Osteocyte (in vitro differentiated cells): ENCODE measurements around the gene CCKAR. TPM values are rescaled to one million over a fixed set of nuclear protein-coding genes. Genes with fewer than 3 reads are reported as not detected.
"Not testable (repeated sequence)": the region's sequence is repeated elsewhere in the genome, so short reads cannot be mapped to it uniquely, and the experiment has no call there.

Experiments
- DNase-seq: peaks from one replicate; pipeline ENCODE4 v3.0.0; 2021; ENCODE audit warnings: mixed read lengths; ENCODE audit not compliant: unreplicated experiment; ENCODE audit errors: extremely low spot score
- H3K27ac Mint-ChIP-seq: one replicate; pipeline ENCODE4 v1.8.0; 2021; ENCODE audit warnings: mild to moderate bottlenecking, mixed read lengths; ENCODE audit not compliant: unreplicated experiment
- H3K27me3 Mint-ChIP-seq: one replicate; pipeline ENCODE4 v1.8.0; 2021; ENCODE audit warnings: mixed read lengths; ENCODE audit not compliant: unreplicated experiment
- H3K36me3 Mint-ChIP-seq: one replicate; pipeline ENCODE4 v1.8.0; 2021; ENCODE audit warnings: mixed read lengths; ENCODE audit not compliant: unreplicated experiment
- H3K4me1 Mint-ChIP-seq: one replicate; pipeline ENCODE4 v1.8.0; 2021; ENCODE audit warnings: mixed read lengths; ENCODE audit not compliant: unreplicated experiment
- H3K4me3 Mint-ChIP-seq: one replicate; pipeline ENCODE4 v1.8.0; 2021; ENCODE audit warnings: mild to moderate bottlenecking, moderate library complexity, mixed read lengths; ENCODE audit not compliant: unreplicated experiment
- H3K9me3 Mint-ChIP-seq: one replicate; pipeline ENCODE4 v1.8.0; 2021; ENCODE audit warnings: mixed read lengths; ENCODE audit not compliant: unreplicated experiment
- CTCF ChIP-seq: fragments of 200-600 bp; sonication (generic); IDR thresholded peaks from 2 replicates; pipeline ENCODE4 v1.5.0; 2021; ENCODE audit warnings: antibody characterized with exemption, mild to moderate bottlenecking, moderate library complexity
- total RNA-seq: library from RNA; stranded (reverse); gene quantifications from 2 replicates; pipeline ENCODE4 v1.2.1, GENCODE V29; 2021

The CCKAR gene
- total RNA-seq, 1 donor from 2014 or later, result not detected

GRCh38 chr4:26503844-26504243 lies 13.6 kb upstream of the CCKAR start:
- no peaks in the 10 kb centered on the region for H3K36me3 Mint-ChIP-seq
- DNase-seq, result no peak
- H3K27me3 Mint-ChIP-seq, result no peaks in the 10 kb centered on the region
- no peak overlapping the region for H3K4me3 Mint-ChIP-seq
- H3K4me1 Mint-ChIP-seq, result no peaks in the 10 kb centered on the region
- peaks cover 3% of the 10 kb centered on the region for H3K9me3 Mint-ChIP-seq
- TF ChIP-seq CTCF, result no peak
- H3K27ac Mint-ChIP-seq, result no peak overlapping the region

- peaks cover 3% of the 10 kb centered on the region for H3K9me3 Mint-ChIP-seq
- no peaks in the 10 kb centered on the region for H3K4me1 Mint-ChIP-seq
- no peaks in the 10 kb centered on the region for H3K36me3 Mint-ChIP-seq
- TF ChIP-seq CTCF, result no peak
- peak; percentile 57 for DNase-seq
- no peaks in the 10 kb centered on the region for H3K27me3 Mint-ChIP-seq
- no peak overlapping the region for H3K4me3 Mint-ChIP-seq
- H3K27ac Mint-ChIP-seq, result no peak overlapping the region
Measured at GRCh38 chr4:26503427-26503826, 13.1 kb upstream of the CCKAR start.

GRCh38 chr4:26500565-26500999 lies 10.3 kb upstream of the CCKAR start:
- H3K4me1 Mint-ChIP-seq, result not testable (repeated sequence)

GRCh38 chr4:26496207-26496783 lies 6.0 kb upstream of the CCKAR start:
- Mint-ChIP-seq H3K4me3 (no peak overlapping the region), H3K36me3 (no peaks in the 10 kb centered on the region), H3K27me3 (peaks cover 35% of the 10 kb centered on the region), H3K9me3 (peaks cover 1% of the 10 kb centered on the region), H3K4me1 (no peaks in the 10 kb centered on the region), H3K27ac (no peak overlapping the region)
- DNase-seq, result peak; percentile 34
- TF ChIP-seq CTCF, result no peak

More at GRCh38 chr4:26500565-26500999, 10.3 kb upstream of the CCKAR start:
- DNase-seq, result peak; percentile 42
- H3K9me3 Mint-ChIP-seq, H3K4me3 Mint-ChIP-seq, H3K27ac Mint-ChIP-seq, H3K27me3 Mint-ChIP-seq, H3K36me3 Mint-ChIP-seq: not testable (repeated sequence)

GRCh38 chr4:26493461-26493860 lies 3.2 kb upstream of the CCKAR start:
- no peak overlapping the region for H3K27ac Mint-ChIP-seq
- H3K4me3 Mint-ChIP-seq, result no peak overlapping the region
- peak; percentile 59 for DNase-seq
- TF ChIP-seq CTCF, result no peak
- H3K4me1 Mint-ChIP-seq, result no peaks in the 10 kb centered on the region
- no peaks in the 10 kb centered on the region for H3K9me3 Mint-ChIP-seq
- peaks cover 60% of the 10 kb centered on the region for H3K27me3 Mint-ChIP-seq
- H3K36me3 Mint-ChIP-seq, result no peaks in the 10 kb centered on the region
